Measurements from ENCODE around the gene ISL2.

- TF ChIP-seq CTCF (IDR thresholded peaks at IDR 0.05) (no peak), POLR2AphosphoS5 (IDR thresholded peaks at IDR 0.05) (no peak)
Measured at GRCh38 chr15:76386926-76387325, 50.4 kb downstream of the ISL2 start.
